ENCODE measurements around the gene CDCA7. TPM values are rescaled to one million over a fixed set of nuclear protein-coding genes. Genes with fewer than 3 reads are reported as not detected.

Gene CDCA7
- total RNA-seq, 2 donors from 2014 or later: 3.1 to 3.6 TPM

- H3K27me3 ChIP-seq: peaks cover 0 to 19% of the 10 kb centered on the region in 2 donors
- DNase-seq: no peak
- no peak for TF ChIP-seq POLR2A (IDR thresholded peaks at IDR 0.05)
- no peak for TF ChIP-seq CTCF (IDR thresholded peaks at IDR 0.05)
- H3K36me3 ChIP-seq (replicated peaks in 1 of 2; ENCODE audit: insufficient read depth in 1 of 2, low read depth in 2 of 2): no peaks in the 10 kb centered on the region
- H3K27ac ChIP-seq: no peak overlapping the region
- ATAC-seq: no peak
- H3K4me1 ChIP-seq: peaks cover 30% of the 10 kb centered on the region
- no peak overlapping the region for H3K4me3 ChIP-seq
- no peaks in the 10 kb centered on the region for H3K9me3 ChIP-seq
- 57 to 66% methylated on average over 4 of the region's 4 CpGs for WGBS, 2 donors
- intact Hi-C loops (cut with DNase I): no loop called here
These were observed 2.8 kb upstream of the CDCA7 start for GRCh38 chr2:173351879-173352278.

- ATAC-seq (no peak), DNase-seq (no peak)
- intact Hi-C loops (cut with DNase I): no loop called here
- no peaks in the 10 kb centered on the region for H3K9me3 ChIP-seq
- peaks cover 0 to 19% of the 10 kb centered on the region in 2 donors for H3K27me3 ChIP-seq
- H3K36me3 ChIP-seq (replicated peaks in 1 of 2; ENCODE audit: insufficient read depth in 1 of 2, low read depth in 2 of 2): no peaks in the 10 kb centered on the region
- 40 to 42% methylated on average over 5 of the region's 5 CpGs for WGBS, 2 donors
- TF ChIP-seq POLR2A (IDR thresholded peaks at IDR 0.05) (no peak), CTCF (IDR thresholded peaks at IDR 0.05) (no peak)
- H3K27ac ChIP-seq: no peak overlapping the region
- peaks cover 15% of the 10 kb centered on the region for H3K4me1 ChIP-seq
- no peak overlapping the region for H3K4me3 ChIP-seq
These were observed 1.1 kb upstream of the CDCA7 start for GRCh38 chr2:173353556-173353955.

- Histone ChIP-seq H3K9me3 (no peaks in the 10 kb centered on the region), H3K4me3 (peak overlapping the region in 1 of 2 donors; percentile 55), H3K4me1 (peaks cover 15% of the 10 kb centered on the region), H3K27me3 (peaks cover 0 to 19% of the 10 kb centered on the region in 2 donors), H3K27ac (no peak overlapping the region), H3K36me3 (replicated peaks in 1 of 2; ENCODE audit: insufficient read depth in 1 of 2, low read depth in 2 of 2) (no peaks in the 10 kb centered on the region)
- ATAC-seq (no peak), DNase-seq (no peak)
- TF ChIP-seq POLR2A (IDR thresholded peaks at IDR 0.05): no peak
- intact Hi-C loops (cut with DNase I): no loop called here
- WGBS, 2 donors: 3 to 7% methylated on average over 18 to 19 of the region's 19 CpGs
These were observed 545 bp upstream of the CDCA7 start for GRCh38 chr2:173354073-173354581.

GRCh38 chr2:173355132-173355865, 627 bp downstream of the CDCA7 start:
- Histone ChIP-seq H3K9me3 (no peaks in the 10 kb centered on the region), H3K4me1 (peaks cover 15% of the 10 kb centered on the region), H3K36me3 (replicated peaks in 1 of 2; ENCODE audit: insufficient read depth in 1 of 2, low read depth in 2 of 2) (no peaks in the 10 kb centered on the region), H3K4me3 (peak overlapping the region; percentile 14 to 55), H3K27me3 (peaks cover 0 to 19% of the 10 kb centered on the region in 2 donors), H3K27ac (no peak overlapping the region)
- ATAC-seq: peak; percentile 52
- intact Hi-C loops (cut with DNase I): no loop called here
- WGBS, 2 donors: 1 to 2% methylated on average over 11 to 58 of the region's 59 CpGs
- TF ChIP-seq CTCF (IDR thresholded peaks at IDR 0.05): no peak
- no peak for TF ChIP-seq POLR2A (IDR thresholded peaks at IDR 0.05)
- DNase-seq: peak; percentile 26 to 41 (median 34)

GRCh38 chr2:173355866-173356508, 1.3 kb downstream of the CDCA7 start:
- DNase-seq (no peak), ATAC-seq (no peak)
- no peaks in the 10 kb centered on the region for H3K9me3 ChIP-seq
- peaks cover 15% of the 10 kb centered on the region for H3K4me1 ChIP-seq
- TF ChIP-seq CTCF (IDR thresholded peaks at IDR 0.05): no peak
- H3K27me3 ChIP-seq: peaks cover 0 to 19% of the 10 kb centered on the region in 2 donors
- 57 to 69% methylated on average over 16 of the region's 16 CpGs for WGBS, 2 donors
- no peak overlapping the region for H3K27ac ChIP-seq
- no peaks in the 10 kb centered on the region for H3K36me3 ChIP-seq (replicated peaks in 1 of 2; ENCODE audit: insufficient read depth in 1 of 2, low read depth in 2 of 2)
- intact Hi-C loops (cut with DNase I): no loop called here
- H3K4me3 ChIP-seq: no peak overlapping the region
